Neural progenitor cell (in vitro differentiated cells): ENCODE results near the gene POLR2L. TPM values are rescaled to one million over a fixed set of nuclear protein-coding genes. Genes with fewer than 3 reads are reported as not detected.

Experiments
- DNase-seq: peaks from one replicate; pipeline ENCODE4 v3.0.0-alpha.2; 2016; ENCODE audit warnings: low spot score
- H2AFZ ChIP-seq: fragments of 200-600 bp; sonication (generic); replicated peaks from 2 replicates; pipeline ENCODE4 v1.6.1; 2016; ENCODE audit warnings: antibody characterized with exemption
- H3F3A ChIP-seq: fragments of 200-600 bp; sonication (generic); 2 replicates; pipeline ENCODE4 v1.6.1; 2016; ENCODE audit warnings: antibody characterized with exemption, low read depth
- H3K27ac ChIP-seq: fragments of 200-600 bp; sonication (generic); 2 replicates; pipeline ENCODE4 v1.5.1; 2016; ENCODE audit warnings: mild to moderate bottlenecking
- H3K27me3 ChIP-seq: fragments of 200-600 bp; sonication (generic); 2 replicates; pipeline ENCODE4 v1.6.1; 2016; ENCODE audit warnings: mild to moderate bottlenecking, moderate library complexity
- H3K36me3 ChIP-seq: fragments of 200-600 bp; sonication (generic); 2 replicates; pipeline ENCODE4 v1.5.1; 2016
- H3K4me1 ChIP-seq: fragments of 200-600 bp; sonication (generic); 2 replicates; pipeline ENCODE4 v1.6.1; 2016; ENCODE audit warnings: mixed run types
- H3K4me2 ChIP-seq: fragments of 200-600 bp; sonication (generic); 2 replicates; pipeline ENCODE4 v1.6.1; 2016
- H3K4me3 ChIP-seq: fragments of 200-600 bp; sonication (generic); 2 replicates; pipeline ENCODE4 v1.5.1; 2016
- H3K79me2 ChIP-seq: fragments of 200-600 bp; sonication (generic); 2 replicates; pipeline ENCODE4 v1.6.1; 2016; ENCODE audit warnings: low read depth
- H3K9ac ChIP-seq: fragments of 200-600 bp; sonication (generic); 2 replicates; pipeline ENCODE4 v1.6.1; 2016
- H3K9me3 ChIP-seq: fragments of 200-600 bp; sonication (generic); 2 replicates; pipeline ENCODE4 v1.5.1; 2016; ENCODE audit warnings: low read depth
- H4K20me1 ChIP-seq: fragments of 200-600 bp; sonication (generic); 2 replicates; pipeline ENCODE4 v1.6.1; 2016; ENCODE audit warnings: low read depth
- H3K27ac Mint-ChIP-seq: 3 replicates; pipeline ENCODE4 v1.8.0; 2021; ENCODE audit warnings: mixed read lengths
- H3K27me3 Mint-ChIP-seq: 2 replicates; pipeline ENCODE4 v1.8.0; 2022; ENCODE audit warnings: low read depth, mild to moderate bottlenecking, inconsistent platforms, moderate library complexity, mixed read lengths; ENCODE audit not compliant: insufficient read depth
- H3K36me3 Mint-ChIP-seq: 3 replicates; pipeline ENCODE4 v1.8.0; 2021; ENCODE audit warnings: mixed read lengths
- H3K4me1 Mint-ChIP-seq: 3 replicates; pipeline ENCODE4 v1.8.0; 2021; ENCODE audit warnings: mixed read lengths
- H3K4me3 Mint-ChIP-seq: 3 replicates; pipeline ENCODE4 v1.8.0; 2021; ENCODE audit warnings: mild to moderate bottlenecking, moderate library complexity, mixed read lengths
- H3K9me3 Mint-ChIP-seq: 3 replicates; pipeline ENCODE4 v1.8.0; 2020; ENCODE audit warnings: mixed read lengths
- EZH2 ChIP-seq: fragments of 200-600 bp; sonication (generic); IDR thresholded peaks from 2 replicates; pipeline ENCODE4 v1.6.1; 2017; ENCODE audit warnings: antibody characterized with exemption, mild to moderate bottlenecking, moderate library complexity
- EZH2phosphoT487 ChIP-seq: fragments of 200-600 bp; sonication (generic); IDR thresholded peaks from 2 replicates; pipeline ENCODE4 v1.6.1; 2017; ENCODE audit warnings: antibody characterized with exemption
- total RNA-seq: library from RNA; depleted of rRNA; stranded (reverse); fragments of >200 nt; gene quantifications from 2 replicates; pipeline ENCODE4 v1.2.3, GENCODE V29; 2015; ENCODE audit warnings: low replicate concordance
- TF ChIP-seq, protein P1 (sequence below): fragments of 200-600 bp; sonication (generic); IDR thresholded peaks from 2 replicates; pipeline ENCODE4 v1.5.1; 2017; ENCODE audit warnings: antibody characterized with exemption, mild to moderate bottlenecking

The POLR2L gene
- total RNA-seq, 1 donor from 2014 or later = 12.9 TPM

DNA sequence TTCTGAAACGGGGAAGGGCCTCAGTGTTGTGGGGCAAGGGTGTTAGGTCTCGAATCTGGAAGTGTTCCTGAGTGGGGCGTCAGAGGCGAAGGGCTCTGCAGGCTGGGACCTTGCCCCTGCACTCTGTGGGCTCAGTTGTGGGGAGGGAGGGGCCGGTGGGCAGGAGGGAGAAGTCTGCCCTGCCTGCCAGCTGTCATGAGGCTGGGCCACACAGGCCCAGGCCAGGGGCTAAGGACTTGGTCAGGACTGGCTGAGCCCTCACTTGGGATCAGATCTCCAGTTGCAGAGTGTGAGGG, 14.5 kb downstream of the POLR2L start, which contains the start of gene CRACR2B:
Gene CRACR2B (plus strand): TSS at position 23 of the 296 bp plus-strand sequence. CDS start 689 bp downstream, outside the sequence.
- no peak for TF ChIP-seq EZH2
- TF ChIP-seq EZH2phosphoT487 = no peak
- TF ChIP-seq, protein P1, sequence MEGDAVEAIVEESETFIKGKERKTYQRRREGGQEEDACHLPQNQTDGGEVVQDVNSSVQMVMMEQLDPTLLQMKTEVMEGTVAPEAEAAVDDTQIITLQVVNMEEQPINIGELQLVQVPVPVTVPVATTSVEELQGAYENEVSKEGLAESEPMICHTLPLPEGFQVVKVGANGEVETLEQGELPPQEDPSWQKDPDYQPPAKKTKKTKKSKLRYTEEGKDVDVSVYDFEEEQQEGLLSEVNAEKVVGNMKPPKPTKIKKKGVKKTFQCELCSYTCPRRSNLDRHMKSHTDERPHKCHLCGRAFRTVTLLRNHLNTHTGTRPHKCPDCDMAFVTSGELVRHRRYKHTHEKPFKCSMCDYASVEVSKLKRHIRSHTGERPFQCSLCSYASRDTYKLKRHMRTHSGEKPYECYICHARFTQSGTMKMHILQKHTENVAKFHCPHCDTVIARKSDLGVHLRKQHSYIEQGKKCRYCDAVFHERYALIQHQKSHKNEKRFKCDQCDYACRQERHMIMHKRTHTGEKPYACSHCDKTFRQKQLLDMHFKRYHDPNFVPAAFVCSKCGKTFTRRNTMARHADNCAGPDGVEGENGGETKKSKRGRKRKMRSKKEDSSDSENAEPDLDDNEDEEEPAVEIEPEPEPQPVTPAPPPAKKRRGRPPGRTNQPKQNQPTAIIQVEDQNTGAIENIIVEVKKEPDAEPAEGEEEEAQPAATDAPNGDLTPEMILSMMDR = no peak
- no peaks in the 10 kb centered on the region for H3K9me3 ChIP-seq
- H3K4me2 ChIP-seq = peak within 1 kb of the TSS; percentile 80
- peak within 1 kb of the TSS; percentile 7 for H2AFZ ChIP-seq
- peak within 1 kb of the TSS; percentile 50 for H3K4me3 ChIP-seq
- H3K27me3 Mint-ChIP-seq = peaks cover 38% of the 10 kb centered on the region
- H3K4me1 Mint-ChIP-seq = peaks cover 39% of the 10 kb centered on the region
- no peak within 1 kb of the TSS for H3K27ac Mint-ChIP-seq
- H3K79me2 ChIP-seq = no peaks in the 10 kb centered on the region
- peaks cover 56% of the 10 kb centered on the region for H4K20me1 ChIP-seq
- no peak within 1 kb of the TSS for H3K9ac ChIP-seq
- H3K36me3 Mint-ChIP-seq = peaks cover 4% of the 10 kb centered on the region
- no peaks in the 10 kb centered on the region for H3K9me3 Mint-ChIP-seq
- H3K27me3 ChIP-seq = peaks cover 76% of the 10 kb centered on the region
- H3K27ac ChIP-seq = no peak within 1 kb of the TSS
- peak within 1 kb of the TSS; percentile 78 for H3K4me3 Mint-ChIP-seq
- no peaks in the 10 kb centered on the region for H3K36me3 ChIP-seq
- H3K4me1 ChIP-seq = peaks cover 54% of the 10 kb centered on the region
- peaks cover 60% of the 10 kb centered on the region for H3F3A ChIP-seq
- DNase-seq = no peak

DNA sequence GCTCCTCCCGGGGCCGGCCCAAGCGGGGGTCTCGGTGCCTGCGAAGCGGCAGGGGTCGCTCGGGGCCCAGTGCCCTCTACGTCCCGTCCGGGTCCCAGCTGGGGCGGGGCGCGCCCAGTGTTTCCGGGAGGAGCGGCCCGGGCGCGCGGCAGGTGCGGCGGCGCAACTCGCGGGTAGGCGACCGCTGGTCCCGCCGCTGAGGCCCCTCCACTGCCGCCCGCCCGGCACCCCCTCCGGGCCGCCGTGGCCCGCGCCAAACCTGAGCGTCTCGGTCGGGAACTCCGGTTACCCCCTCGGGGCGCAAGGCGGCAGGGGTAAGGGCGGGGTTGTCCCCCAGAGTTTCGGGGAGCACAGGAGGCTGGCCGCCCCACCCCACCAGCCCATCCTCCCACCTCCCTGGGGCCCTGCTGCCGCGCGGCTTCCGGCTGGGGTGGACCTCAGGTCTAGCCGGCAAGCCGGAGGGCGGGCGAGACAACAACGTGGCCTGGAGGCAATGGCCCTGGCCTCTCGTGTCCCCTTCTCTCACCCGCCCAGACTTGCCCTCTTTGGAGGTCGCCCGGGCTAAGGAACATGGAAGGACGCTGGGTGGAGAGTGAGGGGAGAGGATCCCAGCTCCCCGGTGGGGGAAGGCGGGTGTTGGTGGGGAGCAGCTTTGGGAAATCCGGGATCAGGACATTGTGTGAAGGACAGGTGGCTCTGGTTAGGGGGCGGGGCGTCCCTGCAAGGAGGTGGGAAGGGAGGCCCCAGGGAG, 15.0 kb downstream of the POLR2L start:
- Mint-ChIP-seq H3K4me1 (peaks cover 38% of the 10 kb centered on the region), H3K27me3 (peaks cover 40% of the 10 kb centered on the region), H3K27ac (no peak overlapping the region), H3K9me3 (no peaks in the 10 kb centered on the region), H3K36me3 (peaks cover 4% of the 10 kb centered on the region), H3K4me3 (peak overlapping the region; percentile 76)
- Histone ChIP-seq H3K4me2 (peak overlapping the region; percentile 80), H3K79me2 (no peaks in the 10 kb centered on the region), H3K4me3 (peak overlapping the region; percentile 50), H2AFZ (peak overlapping the region; percentile 7), H3K9me3 (no peaks in the 10 kb centered on the region), H3K27ac (no peak overlapping the region), H3K9ac (no peak overlapping the region), H3K4me1 (peaks cover 52% of the 10 kb centered on the region), H4K20me1 (peaks cover 59% of the 10 kb centered on the region), H3F3A (peaks cover 59% of the 10 kb centered on the region), H3K27me3 (peaks cover 74% of the 10 kb centered on the region), H3K36me3 (no peaks in the 10 kb centered on the region)
- DNase-seq = peak; percentile 73
- TF ChIP-seq, protein P1 = peak; percentile 7
- peak; percentile 73 for TF ChIP-seq EZH2
- TF ChIP-seq EZH2phosphoT487 = peak; percentile 47

DNA sequence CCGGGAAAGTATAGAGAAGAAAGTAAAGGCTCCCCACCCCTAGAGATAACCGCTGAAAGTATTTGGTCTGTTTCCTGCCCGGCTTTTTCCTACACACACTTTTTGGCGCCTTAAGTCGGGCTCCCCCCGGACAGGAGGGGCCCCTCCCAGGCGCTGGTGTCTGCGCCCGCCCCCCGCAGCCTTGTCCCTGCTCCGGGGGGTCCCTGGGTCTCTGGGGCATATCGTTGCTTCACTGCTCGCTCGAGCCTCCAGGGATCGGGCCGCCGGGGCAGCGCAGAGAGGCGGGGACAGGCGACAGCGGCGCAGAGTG, 15.5 kb downstream of the POLR2L start:
- peaks cover 34% of the 10 kb centered on the region for H3K4me1 Mint-ChIP-seq
- Histone ChIP-seq H3K79me2 (no peaks in the 10 kb centered on the region), H2AFZ (peak overlapping the region; percentile 7)

More for the DNA sequence above, 15.5 kb downstream of the POLR2L start:
- H3K9ac ChIP-seq = no peak overlapping the region
- DNase-seq = no peak
- no peaks in the 10 kb centered on the region for H3K9me3 Mint-ChIP-seq
- H3K9me3 ChIP-seq = no peaks in the 10 kb centered on the region
- TF ChIP-seq, protein P1 = no peak
- TF ChIP-seq EZH2phosphoT487 = peak; percentile 61
- peak; percentile 83 for TF ChIP-seq EZH2
- peaks cover 4% of the 10 kb centered on the region for H3K36me3 Mint-ChIP-seq
- H3K27ac ChIP-seq = no peak overlapping the region
- H3K27ac Mint-ChIP-seq = no peak overlapping the region
- peak overlapping the region; percentile 78 for H3K4me3 Mint-ChIP-seq
- H3K4me3 ChIP-seq = peak overlapping the region; percentile 50
- no peaks in the 10 kb centered on the region for H3K36me3 ChIP-seq
- H3K27me3 Mint-ChIP-seq = peaks cover 38% of the 10 kb centered on the region
- H3K27me3 ChIP-seq = peaks cover 69% of the 10 kb centered on the region
- H3F3A ChIP-seq = peaks cover 54% of the 10 kb centered on the region
- H4K20me1 ChIP-seq = peaks cover 60% of the 10 kb centered on the region
- peak overlapping the region; percentile 80 for H3K4me2 ChIP-seq
- H3K4me1 ChIP-seq = peaks cover 47% of the 10 kb centered on the region
